Mucosa of rectum (tissue), 2 donors: ENCODE data around the gene GFER.

Experiments used
- H3K27ac ChIP-seq, 2 donors: one replicate each; pipeline ENCODE4 v1.7.0; 2013; ENCODE audit warnings: inconsistent platforms in 2 of 2, low read depth in 2 of 2, low read length in 2 of 2
- H3K27me3 ChIP-seq, 2 donors: one replicate each; pipeline ENCODE4 v1.7.0; 2013; ENCODE audit warnings: low read length in 2 of 2; ENCODE audit not compliant: control insufficient read depth in 2 of 2, insufficient read depth in 2 of 2
- H3K36me3 ChIP-seq, 2 donors: one replicate each; pipeline ENCODE4 v1.7.0; 2013; ENCODE audit warnings: low read length in 2 of 2; ENCODE audit not compliant: control insufficient read depth in 2 of 2, insufficient read depth in 2 of 2
- H3K4me1 ChIP-seq, 2 donors: one replicate each; pipeline ENCODE4 v1.7.0; 2013; ENCODE audit warnings: low read length in 2 of 2, mild to moderate bottlenecking in 1 of 2; ENCODE audit not compliant: control insufficient read depth in 2 of 2, insufficient read depth in 2 of 2
- H3K4me3 ChIP-seq, 2 donors: one replicate each; pipeline ENCODE4 v1.7.0; 2013; ENCODE audit warnings: low read length in 2 of 2
- H3K9ac ChIP-seq, 2 donors: one replicate each; pipeline ENCODE4 v1.7.0; 2013; ENCODE audit warnings: low read length in 2 of 2, low read depth in 1 of 2, mild to moderate bottlenecking in 1 of 2
- H3K9me3 ChIP-seq, 2 donors: one replicate each; pipeline ENCODE4 v1.7.0; 2013; ENCODE audit warnings: low read length in 2 of 2; ENCODE audit not compliant: control insufficient read depth in 2 of 2
- donor health status: healthy.
- donor health status: Normal muscosa, but diverticular disease.

GFER gene

GRCh38 chr16:1942810-1943726, 40.9 kb upstream of the GFER start, which contains the start of gene MSRB1:
MSRB1 (minus strand) TSS chr16:1943199; CDS start chr16:1943156, 43 bp downstream.
- Histone ChIP-seq H3K4me3 (peak within 1 kb of the TSS; percentile 80 to 94), H3K27ac (peak within 1 kb of the TSS; percentile 81 to 84), H3K9me3 (no peaks in the 10 kb centered on the region), H3K27me3 (no peaks in the 10 kb centered on the region), H3K4me1 (peaks cover 28 to 37% of the 10 kb centered on the region in 2 donors), H3K36me3 (peaks cover 9 to 18% of the 10 kb centered on the region in 2 donors), H3K9ac (peak within 1 kb of the TSS; percentile 83 to 90)

- Histone ChIP-seq H3K9ac (no peak overlapping the region), H3K9me3 (no peaks in the 10 kb centered on the region), H3K4me1 (peaks cover 28 to 31% of the 10 kb centered on the region in 2 donors), H3K27me3 (no peaks in the 10 kb centered on the region), H3K27ac (no peak overlapping the region), H3K4me3 (no peak overlapping the region), H3K36me3 (peaks cover 0 to 4% of the 10 kb centered on the region in 2 donors)
Measured at GRCh38 chr16:1944612-1945199, 39.3 kb upstream of the GFER start.

GRCh38 chr16:1945559-1946391, 38.2 kb upstream of the GFER start:
- H3K4me3 ChIP-seq: no peak overlapping the region
- H3K9me3 ChIP-seq: no peaks in the 10 kb centered on the region
- H3K9ac ChIP-seq: no peak overlapping the region
- no peaks in the 10 kb centered on the region for H3K27me3 ChIP-seq
- H3K36me3 ChIP-seq: no peaks in the 10 kb centered on the region
- H3K4me1 ChIP-seq: peaks cover 21 to 24% of the 10 kb centered on the region in 2 donors
- no peak overlapping the region for H3K27ac ChIP-seq

- Histone ChIP-seq H3K9ac (no peak overlapping the region), H3K4me3 (no peak overlapping the region), H3K4me1 (peaks cover 12 to 15% of the 10 kb centered on the region in 2 donors), H3K27ac (no peak overlapping the region), H3K27me3 (no peaks in the 10 kb centered on the region), H3K36me3 (no peaks in the 10 kb centered on the region), H3K9me3 (no peaks in the 10 kb centered on the region)
Measured at GRCh38 chr16:1946495-1947368, 37.3 kb upstream of the GFER start.

- Histone ChIP-seq H3K9me3 (no peaks in the 10 kb centered on the region), H3K36me3 (no peaks in the 10 kb centered on the region), H3K27me3 (no peaks in the 10 kb centered on the region), H3K9ac (no peak overlapping the region), H3K27ac (no peak overlapping the region), H3K4me1 (peaks cover 6 to 9% of the 10 kb centered on the region in 2 donors), H3K4me3 (no peak overlapping the region)
Measured at GRCh38 chr16:1947369-1947670, 36.7 kb upstream of the GFER start.

- Histone ChIP-seq H3K9ac (no peak overlapping the region), H3K36me3 (no peaks in the 10 kb centered on the region), H3K27ac (no peak overlapping the region), H3K4me1 (no peaks in the 10 kb centered on the region), H3K27me3 (no peaks in the 10 kb centered on the region), H3K9me3 (no peaks in the 10 kb centered on the region), H3K4me3 (no peak overlapping the region)
Measured at GRCh38 chr16:1949507-1949906, 34.5 kb upstream of the GFER start.

GRCh38 chr16:1950047-1950446, 33.9 kb upstream of the GFER start:
- Histone ChIP-seq H3K27me3 (no peaks in the 10 kb centered on the region), H3K4me3 (no peak overlapping the region), H3K9ac (no peak overlapping the region), H3K9me3 (no peaks in the 10 kb centered on the region), H3K27ac (no peak overlapping the region), H3K36me3 (no peaks in the 10 kb centered on the region), H3K4me1 (no peaks in the 10 kb centered on the region)

GRCh38 chr16:1950559-1950958, 33.4 kb upstream of the GFER start:
- no peaks in the 10 kb centered on the region for H3K4me1 ChIP-seq
- no peak overlapping the region for H3K4me3 ChIP-seq

GRCh38 chr16:1953734-1954133, 30.3 kb upstream of the GFER start:
- Histone ChIP-seq H3K4me3 (no peak overlapping the region), H3K27ac (no peak overlapping the region), H3K27me3 (no peaks in the 10 kb centered on the region), H3K36me3 (no peaks in the 10 kb centered on the region), H3K9ac (no peak overlapping the region), H3K9me3 (no peaks in the 10 kb centered on the region), H3K4me1 (peaks cover 0 to 1% of the 10 kb centered on the region in 2 donors)

More at GRCh38 chr16:1950559-1950958, 33.4 kb upstream of the GFER start:
- no peaks in the 10 kb centered on the region for H3K36me3 ChIP-seq
- no peaks in the 10 kb centered on the region for H3K9me3 ChIP-seq
- no peak overlapping the region for H3K27ac ChIP-seq
- H3K27me3 ChIP-seq: no peaks in the 10 kb centered on the region
- no peak overlapping the region for H3K9ac ChIP-seq
